IMR-90 (cell line): ENCODE results near the gene NPIPA1.
"Not testable (repeated sequence)": the region's sequence is repeated elsewhere in the genome, so short reads cannot be mapped to it uniquely, and the experiment has no call there.

ENCODE experiments used
- CEBPB ChIP-seq: IDR thresholded peaks from 2 replicates; pipeline ENCODE4 v1.6.1; 2012; ENCODE audit warnings: low read depth, low read length, improper control_type of control experiment
- CHD1 ChIP-seq: IDR thresholded peaks from 2 replicates; pipeline ENCODE4 v1.6.1; 2012; ENCODE audit warnings: low read depth, low read length, improper control_type of control experiment
- FOS ChIP-seq: fragments of 150-350 bp; IDR thresholded peaks from 2 replicates; pipeline ENCODE4 v1.6.1; 2016; ENCODE audit warnings: low read depth, low read length
- MAFK ChIP-seq: IDR thresholded peaks from 2 replicates; pipeline ENCODE4 v1.6.1; 2012; ENCODE audit warnings: low read depth, low read length, improper control_type of control experiment
- MXI1 ChIP-seq: IDR thresholded peaks from 2 replicates; pipeline ENCODE4 v1.6.1; 2012; ENCODE audit warnings: low read depth, mild to moderate bottlenecking, low read length, moderate library complexity, borderline replicate concordance
- NFE2L2 ChIP-seq: fragments of 150-350 bp; IDR thresholded peaks from 2 replicates; pipeline ENCODE4 v1.6.1; 2016; ENCODE audit warnings: low read depth, mild to moderate bottlenecking, low read length
- POLR2A ChIP-seq: IDR thresholded peaks from 2 replicates; pipeline ENCODE4 v1.6.1; 2012; ENCODE audit warnings: mild to moderate bottlenecking, low read depth, low read length
- RAD21 ChIP-seq: IDR thresholded peaks from 2 replicates; pipeline ENCODE4 v1.6.1; 2012; ENCODE audit warnings: low read length, improper control_type of control experiment
- RCOR1 ChIP-seq: IDR thresholded peaks from 2 replicates; pipeline ENCODE4 v1.6.1; 2012; ENCODE audit warnings: mild to moderate bottlenecking, low read length, improper control_type of control experiment; ENCODE audit not compliant: insufficient replicate concordance
- RFX5 ChIP-seq: IDR thresholded peaks from 2 replicates; pipeline ENCODE4 v1.8.0; 2012; ENCODE audit warnings: low read depth, mild to moderate bottlenecking, low read length, moderate library complexity
- SMC3 ChIP-seq: fragments of 150-350 bp; IDR thresholded peaks from 2 replicates; pipeline ENCODE4 v1.6.1; 2016; ENCODE audit warnings: low read depth, mild to moderate bottlenecking, antibody characterized with exemption, low read length, moderate library complexity
- USF2 ChIP-seq: fragments of 150-350 bp; IDR thresholded peaks from 2 replicates; pipeline ENCODE4 v1.6.1; 2017; ENCODE audit warnings: mild to moderate bottlenecking, antibody characterized with exemption, low read length, low read depth
- TF ChIP-seq, protein P1 (sequence below): conservative IDR thresholded peaks from 2 replicates; pipeline ENCODE4 v1.5.1; 2012; ENCODE audit warnings: mild to moderate bottlenecking, low read depth, low read length, improper control_type of control experiment
- TF ChIP-seq, protein P2 (sequence below): fragments of 150-350 bp; IDR thresholded peaks from 2 replicates; pipeline ENCODE4 v1.6.1; 2016; ENCODE audit warnings: low read depth, mild to moderate bottlenecking, low read length, moderate library complexity, borderline replicate concordance

- TF ChIP-seq POLR2A, CEBPB, MAFK, RFX5, FOS, USF2, RAD21, MXI1, SMC3, RCOR1, CHD1, NFE2L2: not testable (repeated sequence)
- TF ChIP-seq, protein P1, sequence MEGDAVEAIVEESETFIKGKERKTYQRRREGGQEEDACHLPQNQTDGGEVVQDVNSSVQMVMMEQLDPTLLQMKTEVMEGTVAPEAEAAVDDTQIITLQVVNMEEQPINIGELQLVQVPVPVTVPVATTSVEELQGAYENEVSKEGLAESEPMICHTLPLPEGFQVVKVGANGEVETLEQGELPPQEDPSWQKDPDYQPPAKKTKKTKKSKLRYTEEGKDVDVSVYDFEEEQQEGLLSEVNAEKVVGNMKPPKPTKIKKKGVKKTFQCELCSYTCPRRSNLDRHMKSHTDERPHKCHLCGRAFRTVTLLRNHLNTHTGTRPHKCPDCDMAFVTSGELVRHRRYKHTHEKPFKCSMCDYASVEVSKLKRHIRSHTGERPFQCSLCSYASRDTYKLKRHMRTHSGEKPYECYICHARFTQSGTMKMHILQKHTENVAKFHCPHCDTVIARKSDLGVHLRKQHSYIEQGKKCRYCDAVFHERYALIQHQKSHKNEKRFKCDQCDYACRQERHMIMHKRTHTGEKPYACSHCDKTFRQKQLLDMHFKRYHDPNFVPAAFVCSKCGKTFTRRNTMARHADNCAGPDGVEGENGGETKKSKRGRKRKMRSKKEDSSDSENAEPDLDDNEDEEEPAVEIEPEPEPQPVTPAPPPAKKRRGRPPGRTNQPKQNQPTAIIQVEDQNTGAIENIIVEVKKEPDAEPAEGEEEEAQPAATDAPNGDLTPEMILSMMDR, result not testable (repeated sequence)
- TF ChIP-seq, protein P2, sequence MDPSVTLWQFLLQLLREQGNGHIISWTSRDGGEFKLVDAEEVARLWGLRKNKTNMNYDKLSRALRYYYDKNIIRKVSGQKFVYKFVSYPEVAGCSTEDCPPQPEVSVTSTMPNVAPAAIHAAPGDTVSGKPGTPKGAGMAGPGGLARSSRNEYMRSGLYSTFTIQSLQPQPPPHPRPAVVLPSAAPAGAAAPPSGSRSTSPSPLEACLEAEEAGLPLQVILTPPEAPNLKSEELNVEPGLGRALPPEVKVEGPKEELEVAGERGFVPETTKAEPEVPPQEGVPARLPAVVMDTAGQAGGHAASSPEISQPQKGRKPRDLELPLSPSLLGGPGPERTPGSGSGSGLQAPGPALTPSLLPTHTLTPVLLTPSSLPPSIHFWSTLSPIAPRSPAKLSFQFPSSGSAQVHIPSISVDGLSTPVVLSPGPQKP, result not testable (repeated sequence)
Measured at GRCh38 chr16:14978281-14978680, 41.0 kb downstream of the NPIPA1 start.
